H9 (cell line): ENCODE measurements around the gene SOX1. TPM values are rescaled to one million over a fixed set of nuclear protein-coding genes. Genes with fewer than 3 reads are reported as not detected.

Experiments used
- DNase-seq: peaks from one replicate; pipeline ENCODE4 v3.0.0-alpha.2; 2017
- H2AFZ ChIP-seq: one replicate; pipeline ENCODE4 v1.6.1; 2013; ENCODE audit warnings: mild to moderate bottlenecking, low read length, control low read depth, moderate library complexity
- H2AK5ac ChIP-seq: 2 replicates; pipeline ENCODE4 v1.6.1; 2013; ENCODE audit warnings: low read length, control low read depth, mixed read lengths; ENCODE audit not compliant: insufficient read length
- H2BK120ac ChIP-seq: one replicate; pipeline ENCODE4 v1.6.1; 2013; ENCODE audit warnings: low read depth, mild to moderate bottlenecking, low read length, control low read depth, inconsistent platforms; ENCODE audit not compliant: poor library complexity, severe bottlenecking
- H2BK12ac ChIP-seq: 2 replicates; pipeline ENCODE4 v1.6.1; 2013; ENCODE audit warnings: low read length, control low read depth, mixed read lengths, low read depth; ENCODE audit not compliant: insufficient read length
- H2BK15ac ChIP-seq: 2 replicates; pipeline ENCODE4 v1.6.1; 2013; ENCODE audit warnings: low read depth, low read length, control low read depth
- H2BK20ac ChIP-seq: one replicate; pipeline ENCODE4 v1.6.1; 2013; ENCODE audit warnings: low read depth, mild to moderate bottlenecking, low read length, control low read depth, inconsistent platforms; ENCODE audit not compliant: poor library complexity, severe bottlenecking
- H2BK5ac ChIP-seq: 2 replicates; pipeline ENCODE4 v1.6.1; 2013; ENCODE audit warnings: low read length, control low read depth, mixed read lengths; ENCODE audit not compliant: insufficient read length
- H3K14ac ChIP-seq: 2 replicates; pipeline ENCODE4 v1.6.1; 2013; ENCODE audit warnings: low read length, control low read depth; ENCODE audit not compliant: insufficient read depth
- H3K18ac ChIP-seq: 2 replicates; pipeline ENCODE4 v1.6.1; 2013; ENCODE audit warnings: low read depth, mild to moderate bottlenecking, mixed read lengths, low read length, control low read depth; ENCODE audit not compliant: insufficient read length
- H3K23ac ChIP-seq: 2 replicates; pipeline ENCODE4 v1.6.1; 2013; ENCODE audit warnings: low read length, control low read depth, mixed read lengths, low read depth; ENCODE audit not compliant: insufficient read length
- H3K23me2 ChIP-seq: 2 replicates; pipeline ENCODE4 v1.6.1; 2013; ENCODE audit warnings: low read depth, mild to moderate bottlenecking, mixed read lengths, low read length, control low read depth; ENCODE audit not compliant: insufficient read length, poor library complexity, severe bottlenecking
- H3K27ac ChIP-seq: 2 replicates; pipeline ENCODE4 v1.5.1; 2013; ENCODE audit warnings: low read length, control low read depth, mixed read lengths, low read depth; ENCODE audit not compliant: insufficient read length
- H3K27me3 ChIP-seq: 2 replicates; pipeline ENCODE4 v1.6.1; 2013; ENCODE audit warnings: low read length, control low read depth, inconsistent platforms; ENCODE audit not compliant: insufficient read depth
- H3K4ac ChIP-seq: 2 replicates; pipeline ENCODE4 v1.6.1; 2013; ENCODE audit warnings: low read depth, mild to moderate bottlenecking, control low read depth, inconsistent platforms, low read length, moderate library complexity
- H3K4me1 ChIP-seq: 2 replicates; pipeline ENCODE4 v1.6.1; 2013; ENCODE audit warnings: low read length, control low read depth, inconsistent platforms; ENCODE audit not compliant: insufficient read depth
- H3K4me2 ChIP-seq: 2 replicates; pipeline ENCODE4 v1.6.1; 2013; ENCODE audit warnings: low read length, control low read depth, mixed read lengths; ENCODE audit not compliant: insufficient read length, insufficient read depth
- H3K56ac ChIP-seq: 2 replicates; pipeline ENCODE4 v1.6.1; 2013; ENCODE audit warnings: low read depth, mild to moderate bottlenecking, mixed read lengths, low read length, control low read depth; ENCODE audit not compliant: insufficient read length
- H3K79me1 ChIP-seq: 2 replicates; pipeline ENCODE4 v1.6.1; 2013; ENCODE audit warnings: low read depth, mild to moderate bottlenecking, moderate library complexity, low read length, control low read depth, inconsistent platforms; ENCODE audit not compliant: insufficient read depth, poor library complexity, severe bottlenecking
- H3K79me2 ChIP-seq: 2 replicates; pipeline ENCODE4 v1.6.1; 2013; ENCODE audit warnings: low read length, control low read depth, inconsistent platforms; ENCODE audit not compliant: insufficient read depth
- H3K9ac ChIP-seq: 2 replicates; pipeline ENCODE4 v1.6.1; 2013; ENCODE audit warnings: low read length, control low read depth, mixed read lengths; ENCODE audit not compliant: insufficient read length; ENCODE audit errors: extremely low read depth
- H3K9me3 ChIP-seq: one replicate; pipeline ENCODE4 v1.6.1; 2013; ENCODE audit warnings: low read depth, low read length, inconsistent platforms; ENCODE audit not compliant: control insufficient read depth
- H3T11ph ChIP-seq: one replicate; pipeline ENCODE4 v1.6.1; 2013; ENCODE audit warnings: mild to moderate bottlenecking, low read length, control low read depth, inconsistent platforms
- H4K20me1 ChIP-seq: one replicate; pipeline ENCODE4 v1.6.1; 2013; ENCODE audit not compliant: control insufficient read depth, insufficient read length, insufficient read depth
- H4K5ac ChIP-seq: 2 replicates; pipeline ENCODE4 v1.6.1; 2013; ENCODE audit warnings: low read depth, mild to moderate bottlenecking, mixed read lengths, low read length, control low read depth; ENCODE audit not compliant: insufficient read length
- H4K8ac ChIP-seq: replicated peaks from 2 replicates; pipeline ENCODE4 v1.6.1; 2013; ENCODE audit warnings: low read length, control low read depth, mixed read lengths, low read depth; ENCODE audit not compliant: insufficient read length
- H4K91ac ChIP-seq: 2 replicates; pipeline ENCODE4 v1.6.1; 2013; ENCODE audit warnings: low read depth, mild to moderate bottlenecking, moderate library complexity, mixed read lengths, low read length, control low read depth; ENCODE audit not compliant: insufficient read length
- H3K27ac Mint-ChIP-seq, 3 experiments: 2 replicates in 2 of 3; 3 replicates in 1 of 3; pipeline ENCODE4 v1.8.0; 2020 to 2021; ENCODE audit warnings: mixed read lengths in 3 of 3, mild to moderate bottlenecking in 1 of 3, moderate library complexity in 1 of 3
- H3K27me3 Mint-ChIP-seq: 2 replicates; pipeline ENCODE4 v1.8.0; 2021; ENCODE audit warnings: low read depth, mild to moderate bottlenecking, moderate library complexity, mixed read lengths
- H3K36me3 Mint-ChIP-seq, 3 experiments: 2 replicates in 2 of 3; 3 replicates in 1 of 3; pipeline ENCODE4 v1.8.0; 2020 to 2021; ENCODE audit warnings: low read depth in 3 of 3, mixed read lengths in 3 of 3; ENCODE audit not compliant: insufficient read depth in 1 of 3
- H3K4me1 Mint-ChIP-seq, 2 experiments: 2 replicates each; pipeline ENCODE4 v1.8.0; 2020; ENCODE audit warnings: mixed read lengths in 2 of 2
- H3K4me3 Mint-ChIP-seq, 2 experiments: 2 replicates in 1 of 2; 3 replicates in 1 of 2; pipeline ENCODE4 v1.8.0; 2020 to 2021; ENCODE audit warnings: mild to moderate bottlenecking in 2 of 2, mixed read lengths in 2 of 2, moderate library complexity in 1 of 2
- H3K9me3 Mint-ChIP-seq, 2 experiments: 2 replicates in 1 of 2; 3 replicates in 1 of 2; pipeline ENCODE4 v1.8.0; 2020; ENCODE audit warnings: mild to moderate bottlenecking in 2 of 2, mixed read lengths in 2 of 2, moderate library complexity in 1 of 2
- CTCF ChIP-seq: fragments of 200-600 bp; sonication (generic); conservative IDR thresholded peaks from 3 replicates; pipeline ENCODE4 v1.8.0; 2021; ENCODE audit warnings: antibody characterized with exemption, mild to moderate bottlenecking
- WGBS: extraction: QIAGEN DNeasy Blood & Tissue Kit; methylation state at CpG from one replicate; pipeline ENCODE4 v1.1.7; 2013; ENCODE audit warnings: missing lambda C conversion rate, low lambda C conversion rate, mixed read lengths; ENCODE audit not compliant: insufficient read length; ENCODE audit errors: extremely low coverage; 5-methylcytosine and 5-hydroxymethylcytosine counted together
- total RNA-seq: library from RNA; stranded (reverse); gene quantifications from 2 replicates; pipeline ENCODE4 v1.2.1, GENCODE V29; 2021

The SOX1 gene
- total RNA-seq, 1 experiment from 2014 or later: 0.17 TPM

GRCh38 chr13:112105892-112106291 lies 38.9 kb downstream of the SOX1 start:
- Histone ChIP-seq H3K4ac (no peak overlapping the region), H3K9ac (no peak overlapping the region), H2BK15ac (no peak overlapping the region), H3K23me2 (peaks cover 25% of the 10 kb centered on the region), H4K5ac (no peak overlapping the region), H4K91ac (no peak overlapping the region), H3K27me3 (peaks cover 57% of the 10 kb centered on the region), H2BK5ac (no peak overlapping the region), H2AK5ac (no peak overlapping the region), H3K14ac (no peak overlapping the region), H3K56ac (no peak overlapping the region), H3K23ac (no peak overlapping the region), H4K20me1 (no peaks in the 10 kb centered on the region), H4K8ac (no peak overlapping the region), H2BK120ac (no peak overlapping the region), H3T11ph (no peak overlapping the region), H3K9me3 (no peaks in the 10 kb centered on the region), H2BK12ac (no peak overlapping the region), H3K27ac (no peak overlapping the region), H3K79me2 (no peaks in the 10 kb centered on the region), H3K4me1 (no peaks in the 10 kb centered on the region), H2BK20ac (no peak overlapping the region), H3K79me1 (no peaks in the 10 kb centered on the region), H2AFZ (no peak overlapping the region), H3K18ac (no peak overlapping the region), H3K4me2 (peak overlapping the region; percentile 85)
- Mint-ChIP-seq H3K9me3 (no peaks in the 10 kb centered on the region; a peak in 1 of 5 replicates), H3K27me3 (peaks cover 95% of the 10 kb centered on the region), H3K36me3 (no peaks in the 10 kb centered on the region), H3K4me1 (peaks cover 35 to 56% of the 10 kb centered on the region in 2 experiments), H3K27ac (peak overlapping the region in 1 of 3 experiments; percentile 84; a peak in 1 of 7 replicates), H3K4me3 (peak overlapping the region; percentile 54 to 84)
- DNase-seq: peak; percentile 85
- WGBS: no CpG with 5 or more reads among the region's 21 CpGs
- no peak for TF ChIP-seq CTCF
